Cardiac fibroblast (primary cell): ENCODE results near the gene STOML1.
A peak's percentile ranks its signal among the peaks of the same experiment; 100 is the strongest.
"Not testable (repeated sequence)": the region's sequence is repeated elsewhere in the genome, so short reads cannot be mapped to it uniquely, and the experiment has no call there.

ENCODE experiments used
- DNase-seq, 2 donors: peaks; one replicate each; pipeline versions ENCODE4 v3.0.0 to v3.0.0-alpha.2; 2010; ENCODE audit warnings: low read depth in 2 of 2
- H3K4me3 ChIP-seq, 2 donors: replicated peaks in 1 of 2; 1 replicate in 1 of 2; 2 replicates in 1 of 2; pipeline ENCODE4 v1.5.1; 2011; ENCODE audit warnings: low read depth in 2 of 2, low read length in 2 of 2, mild to moderate bottlenecking in 2 of 2, moderate library complexity in 1 of 2
- CTCF ChIP-seq: IDR thresholded peaks from one replicate; pipeline ENCODE4 v1.5.1; 2011; ENCODE audit warnings: low read depth, mild to moderate bottlenecking, low read length, inconsistent platforms

The STOML1 gene

GRCh38 chr15:73983211-73983727 lies 8.8 kb downstream of the STOML1 start:
- TF ChIP-seq CTCF = no peak
- H3K4me3 ChIP-seq = no peak overlapping the region
- peak; percentile 83 for DNase-seq

GRCh38 chr15:73982222-73982962 lies 9.7 kb downstream of the STOML1 start:
- DNase-seq = peak; percentile 94 to 95
- TF ChIP-seq CTCF = peak; percentile 19
- no peak overlapping the region for H3K4me3 ChIP-seq

- peak; percentile 40 to 54 for DNase-seq
- TF ChIP-seq CTCF = no peak
- no peak overlapping the region for H3K4me3 ChIP-seq
These were observed 10.3 kb downstream of the STOML1 start for GRCh38 chr15:73981761-73982221.

- TF ChIP-seq CTCF = no peak
- no peak for DNase-seq
- no peak overlapping the region for H3K4me3 ChIP-seq
These were observed 12.5 kb downstream of the STOML1 start for GRCh38 chr15:73979636-73980035.

GRCh38 chr15:73978896-73979295 lies 13.2 kb downstream of the STOML1 start:
- no peak for TF ChIP-seq CTCF
- no peak for DNase-seq
- H3K4me3 ChIP-seq = no peak overlapping the region

GRCh38 chr15:73975440-73976125 lies 16.5 kb downstream of the STOML1 start:
- H3K4me3 ChIP-seq = not testable (repeated sequence)
- DNase-seq = peak in 1 of 2 donors; percentile 38

- H3K4me3 ChIP-seq, DNase-seq: not testable (repeated sequence)
These were observed 18.4 kb downstream of the STOML1 start for GRCh38 chr15:73973683-73974200.
